Neural progenitor cell (in vitro differentiated cells): ENCODE measurements around the gene FKBP1A. TPM values are rescaled to one million over a fixed set of nuclear protein-coding genes. Genes with fewer than 3 reads are reported as not detected.

Experiments
- DNase-seq: peaks from one replicate; pipeline ENCODE4 v3.0.0-alpha.2; 2016; ENCODE audit warnings: low spot score
- H2AFZ ChIP-seq: fragments of 200-600 bp; sonication (generic); replicated peaks from 2 replicates; pipeline ENCODE4 v1.6.1; 2016; ENCODE audit warnings: antibody characterized with exemption
- H3F3A ChIP-seq: fragments of 200-600 bp; sonication (generic); 2 replicates; pipeline ENCODE4 v1.6.1; 2016; ENCODE audit warnings: antibody characterized with exemption, low read depth
- H3K27ac ChIP-seq: fragments of 200-600 bp; sonication (generic); 2 replicates; pipeline ENCODE4 v1.5.1; 2016; ENCODE audit warnings: mild to moderate bottlenecking
- H3K27me3 ChIP-seq: fragments of 200-600 bp; sonication (generic); 2 replicates; pipeline ENCODE4 v1.6.1; 2016; ENCODE audit warnings: mild to moderate bottlenecking, moderate library complexity
- H3K36me3 ChIP-seq: fragments of 200-600 bp; sonication (generic); 2 replicates; pipeline ENCODE4 v1.5.1; 2016
- H3K4me1 ChIP-seq: fragments of 200-600 bp; sonication (generic); 2 replicates; pipeline ENCODE4 v1.6.1; 2016; ENCODE audit warnings: mixed run types
- H3K4me2 ChIP-seq: fragments of 200-600 bp; sonication (generic); 2 replicates; pipeline ENCODE4 v1.6.1; 2016
- H3K4me3 ChIP-seq: fragments of 200-600 bp; sonication (generic); 2 replicates; pipeline ENCODE4 v1.5.1; 2016
- H3K79me2 ChIP-seq: fragments of 200-600 bp; sonication (generic); 2 replicates; pipeline ENCODE4 v1.6.1; 2016; ENCODE audit warnings: low read depth
- H3K9ac ChIP-seq: fragments of 200-600 bp; sonication (generic); 2 replicates; pipeline ENCODE4 v1.6.1; 2016
- H3K9me3 ChIP-seq: fragments of 200-600 bp; sonication (generic); 2 replicates; pipeline ENCODE4 v1.5.1; 2016; ENCODE audit warnings: low read depth
- H4K20me1 ChIP-seq: fragments of 200-600 bp; sonication (generic); 2 replicates; pipeline ENCODE4 v1.6.1; 2016; ENCODE audit warnings: low read depth
- H3K27ac Mint-ChIP-seq: 3 replicates; pipeline ENCODE4 v1.8.0; 2021; ENCODE audit warnings: mixed read lengths
- H3K27me3 Mint-ChIP-seq: 2 replicates; pipeline ENCODE4 v1.8.0; 2022; ENCODE audit warnings: low read depth, mild to moderate bottlenecking, inconsistent platforms, moderate library complexity, mixed read lengths; ENCODE audit not compliant: insufficient read depth
- H3K36me3 Mint-ChIP-seq: 3 replicates; pipeline ENCODE4 v1.8.0; 2021; ENCODE audit warnings: mixed read lengths
- H3K4me1 Mint-ChIP-seq: 3 replicates; pipeline ENCODE4 v1.8.0; 2021; ENCODE audit warnings: mixed read lengths
- H3K4me3 Mint-ChIP-seq: 3 replicates; pipeline ENCODE4 v1.8.0; 2021; ENCODE audit warnings: mild to moderate bottlenecking, moderate library complexity, mixed read lengths
- H3K9me3 Mint-ChIP-seq: 3 replicates; pipeline ENCODE4 v1.8.0; 2020; ENCODE audit warnings: mixed read lengths
- EZH2 ChIP-seq: fragments of 200-600 bp; sonication (generic); IDR thresholded peaks from 2 replicates; pipeline ENCODE4 v1.6.1; 2017; ENCODE audit warnings: antibody characterized with exemption, mild to moderate bottlenecking, moderate library complexity
- EZH2phosphoT487 ChIP-seq: fragments of 200-600 bp; sonication (generic); IDR thresholded peaks from 2 replicates; pipeline ENCODE4 v1.6.1; 2017; ENCODE audit warnings: antibody characterized with exemption
- total RNA-seq: library from RNA; depleted of rRNA; stranded (reverse); fragments of >200 nt; gene quantifications from 2 replicates; pipeline ENCODE4 v1.2.3, GENCODE V29; 2015; ENCODE audit warnings: low replicate concordance
- TF ChIP-seq, protein P1 (sequence below): fragments of 200-600 bp; sonication (generic); IDR thresholded peaks from 2 replicates; pipeline ENCODE4 v1.5.1; 2017; ENCODE audit warnings: antibody characterized with exemption, mild to moderate bottlenecking

FKBP1A gene
- total RNA-seq, 1 donor from 2014 or later: 128 TPM

DNA sequence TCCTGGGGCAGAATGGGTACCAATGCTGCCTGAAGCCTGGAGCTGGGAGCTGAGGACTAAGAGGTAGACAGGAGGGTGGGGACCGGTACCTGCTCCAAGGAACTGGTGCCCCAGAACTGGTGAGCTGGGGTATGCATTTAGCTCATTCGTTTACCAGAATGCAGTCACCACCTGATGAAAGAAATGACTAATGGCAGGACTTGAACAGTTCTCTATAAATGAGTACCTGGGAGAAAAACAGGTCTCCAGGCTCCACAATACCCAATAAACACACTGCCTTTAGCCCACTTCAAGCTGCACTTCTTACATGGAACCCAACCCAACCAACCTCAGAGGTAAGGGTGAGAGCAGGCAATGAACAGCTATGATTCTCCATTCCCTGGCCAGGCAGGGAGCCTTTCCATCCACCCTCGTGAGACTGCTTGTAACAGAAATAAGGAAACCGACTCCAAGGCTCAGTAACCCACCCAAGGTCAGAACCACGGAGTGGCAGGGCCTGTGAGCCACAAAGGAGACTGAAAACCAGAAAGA is 15.4 kb downstream of the FKBP1A start:
- Histone ChIP-seq H3K36me3 (no peaks in the 10 kb centered on the region), H3K4me2 (no peak overlapping the region), H3K27me3 (no peaks in the 10 kb centered on the region), H2AFZ (no peak overlapping the region), H4K20me1 (peaks cover 91% of the 10 kb centered on the region), H3K9me3 (no peaks in the 10 kb centered on the region), H3K4me3 (no peak overlapping the region), H3K79me2 (peaks cover 86% of the 10 kb centered on the region), H3K9ac (no peak overlapping the region), H3K27ac (no peak overlapping the region), H3K4me1 (peaks cover 12% of the 10 kb centered on the region), H3F3A (no peaks in the 10 kb centered on the region)
- H3K4me3 Mint-ChIP-seq: no peak overlapping the region
- H3K27me3 Mint-ChIP-seq: no peaks in the 10 kb centered on the region
- H3K36me3 Mint-ChIP-seq: peaks cover 9% of the 10 kb centered on the region
- H3K27ac Mint-ChIP-seq: peak overlapping the region; percentile 34
- H3K4me1 Mint-ChIP-seq: peaks cover 12% of the 10 kb centered on the region
- TF ChIP-seq, protein P1, sequence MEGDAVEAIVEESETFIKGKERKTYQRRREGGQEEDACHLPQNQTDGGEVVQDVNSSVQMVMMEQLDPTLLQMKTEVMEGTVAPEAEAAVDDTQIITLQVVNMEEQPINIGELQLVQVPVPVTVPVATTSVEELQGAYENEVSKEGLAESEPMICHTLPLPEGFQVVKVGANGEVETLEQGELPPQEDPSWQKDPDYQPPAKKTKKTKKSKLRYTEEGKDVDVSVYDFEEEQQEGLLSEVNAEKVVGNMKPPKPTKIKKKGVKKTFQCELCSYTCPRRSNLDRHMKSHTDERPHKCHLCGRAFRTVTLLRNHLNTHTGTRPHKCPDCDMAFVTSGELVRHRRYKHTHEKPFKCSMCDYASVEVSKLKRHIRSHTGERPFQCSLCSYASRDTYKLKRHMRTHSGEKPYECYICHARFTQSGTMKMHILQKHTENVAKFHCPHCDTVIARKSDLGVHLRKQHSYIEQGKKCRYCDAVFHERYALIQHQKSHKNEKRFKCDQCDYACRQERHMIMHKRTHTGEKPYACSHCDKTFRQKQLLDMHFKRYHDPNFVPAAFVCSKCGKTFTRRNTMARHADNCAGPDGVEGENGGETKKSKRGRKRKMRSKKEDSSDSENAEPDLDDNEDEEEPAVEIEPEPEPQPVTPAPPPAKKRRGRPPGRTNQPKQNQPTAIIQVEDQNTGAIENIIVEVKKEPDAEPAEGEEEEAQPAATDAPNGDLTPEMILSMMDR: no peak
- TF ChIP-seq EZH2 (no peak), EZH2phosphoT487 (no peak)
- no peaks in the 10 kb centered on the region for H3K9me3 Mint-ChIP-seq
- no peak for DNase-seq

- peak overlapping the region; percentile 34 for H3K27ac Mint-ChIP-seq
Observed at GRCh38 chr20:1376408-1377270, 16.2 kb downstream of the FKBP1A start.

DNA sequence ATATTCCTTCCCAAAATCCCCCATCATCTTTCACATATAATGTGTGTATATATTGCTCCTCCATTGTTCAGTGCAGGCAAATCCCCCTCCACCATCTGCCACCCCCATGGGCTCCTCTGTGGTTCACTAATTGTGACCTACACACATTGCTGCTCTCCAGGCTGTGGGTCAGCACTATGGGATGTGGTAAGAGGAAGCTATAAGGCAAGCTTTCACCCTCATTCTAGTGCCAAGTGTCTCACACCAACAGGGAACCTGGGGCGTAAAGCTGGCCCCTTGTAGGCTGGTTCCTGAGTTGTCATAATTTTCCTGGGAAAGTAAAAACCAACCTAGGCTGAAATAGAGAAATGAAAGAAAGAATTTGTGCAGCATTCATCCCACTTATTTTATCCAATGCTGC is 16.8 kb downstream of the FKBP1A start:
- H3K9me3 ChIP-seq: no peaks in the 10 kb centered on the region
- H3K36me3 ChIP-seq: no peaks in the 10 kb centered on the region
- H3K4me3 ChIP-seq: no peak overlapping the region
- Mint-ChIP-seq H3K4me3 (peak overlapping the region; percentile 22), H3K36me3 (peaks cover 15% of the 10 kb centered on the region), H3K27me3 (no peaks in the 10 kb centered on the region), H3K9me3 (no peaks in the 10 kb centered on the region), H3K4me1 (peaks cover 12% of the 10 kb centered on the region), H3K27ac (no peak overlapping the region)
- H3F3A ChIP-seq: no peaks in the 10 kb centered on the region
- no peak overlapping the region for H3K27ac ChIP-seq
- peaks cover 84% of the 10 kb centered on the region for H4K20me1 ChIP-seq
- H3K79me2 ChIP-seq: peaks cover 72% of the 10 kb centered on the region
- DNase-seq: no peak
- TF ChIP-seq EZH2: no peak
- TF ChIP-seq, protein P1: no peak
- no peak for TF ChIP-seq EZH2phosphoT487
- no peaks in the 10 kb centered on the region for H3K27me3 ChIP-seq
- no peak overlapping the region for H2AFZ ChIP-seq
- H3K4me1 ChIP-seq: peaks cover 12% of the 10 kb centered on the region
- H3K9ac ChIP-seq: no peak overlapping the region
- H3K4me2 ChIP-seq: no peak overlapping the region

More at GRCh38 chr20:1376408-1377270, 16.2 kb downstream of the FKBP1A start:
- H3K9me3 ChIP-seq: no peaks in the 10 kb centered on the region
- peaks cover 84% of the 10 kb centered on the region for H4K20me1 ChIP-seq
- H3K36me3 ChIP-seq: no peaks in the 10 kb centered on the region
- peaks cover 12% of the 10 kb centered on the region for H3K4me1 Mint-ChIP-seq
- no peaks in the 10 kb centered on the region for H3F3A ChIP-seq
- H3K4me3 Mint-ChIP-seq: no peak overlapping the region
- H3K27ac ChIP-seq: no peak overlapping the region
- H3K36me3 Mint-ChIP-seq: peaks cover 11% of the 10 kb centered on the region
- H3K4me3 ChIP-seq: no peak overlapping the region
- H3K27me3 Mint-ChIP-seq: no peaks in the 10 kb centered on the region
- H3K9me3 Mint-ChIP-seq: no peaks in the 10 kb centered on the region
- peaks cover 12% of the 10 kb centered on the region for H3K4me1 ChIP-seq
- H3K9ac ChIP-seq: no peak overlapping the region
- DNase-seq: peak; percentile 16
- TF ChIP-seq EZH2phosphoT487 (no peak), EZH2 (no peak)
- TF ChIP-seq, protein P1: no peak
- peaks cover 79% of the 10 kb centered on the region for H3K79me2 ChIP-seq
- no peak overlapping the region for H2AFZ ChIP-seq
- no peak overlapping the region for H3K4me2 ChIP-seq
- H3K27me3 ChIP-seq: no peaks in the 10 kb centered on the region
